BLaER1 treated with 17β-estradiol and CSF1 and Interleukin-3, amounts not matched to agents 10 nM and 100 nM (cell line): ENCODE measurements around the gene FLACC1.
"Not testable (repeated sequence)": the region's sequence is repeated elsewhere in the genome, so short reads cannot be mapped to it uniquely, and the experiment has no call there.

ENCODE experiments used
- H3K27ac ChIP-seq, 11 experiments: shearing (Covaris generic); formaldehyde crosslinking; 2 replicates each; pipeline ENCODE4 v1.8.1; 2022
- H3K27me3 ChIP-seq, 11 experiments: shearing (Covaris generic); formaldehyde crosslinking; 2 replicates each; pipeline ENCODE4 v1.8.1; 2022
- H3K36me3 ChIP-seq, 11 experiments: shearing (Covaris generic); formaldehyde crosslinking; 2 replicates each; pipeline ENCODE4 v1.8.1; 2022
- H3K4me1 ChIP-seq, 10 experiments: shearing (Covaris generic); formaldehyde crosslinking; 2 replicates each; pipeline ENCODE4 v1.8.1; 2022
- H3K4me2 ChIP-seq, 11 experiments: shearing (Covaris generic); formaldehyde crosslinking; 2 replicates each; pipeline ENCODE4 v1.8.1; 2022
- H3K4me3 ChIP-seq, 10 experiments: shearing (Covaris generic); formaldehyde crosslinking; 2 replicates each; pipeline ENCODE4 v1.8.1; 2022
- H3K9ac ChIP-seq, 11 experiments: shearing (Covaris generic); formaldehyde crosslinking; 2 replicates each; pipeline ENCODE4 v1.8.1; 2022
- H3K9me3 ChIP-seq, 11 experiments: shearing (Covaris generic); formaldehyde crosslinking; replicated peaks in 1 of 11; 2 replicates each; pipeline ENCODE4 v1.8.1; 2022
- H4K20me1 ChIP-seq, 11 experiments: shearing (Covaris generic); formaldehyde crosslinking; 2 replicates each; pipeline ENCODE4 v1.8.1; 2022
- Cebpa-rat ChIP-seq, 11 experiments: shearing (Covaris generic); IDR thresholded peaks; 2 replicates each; pipeline ENCODE4 v1.8.1; 2022

The FLACC1 gene

DNA sequence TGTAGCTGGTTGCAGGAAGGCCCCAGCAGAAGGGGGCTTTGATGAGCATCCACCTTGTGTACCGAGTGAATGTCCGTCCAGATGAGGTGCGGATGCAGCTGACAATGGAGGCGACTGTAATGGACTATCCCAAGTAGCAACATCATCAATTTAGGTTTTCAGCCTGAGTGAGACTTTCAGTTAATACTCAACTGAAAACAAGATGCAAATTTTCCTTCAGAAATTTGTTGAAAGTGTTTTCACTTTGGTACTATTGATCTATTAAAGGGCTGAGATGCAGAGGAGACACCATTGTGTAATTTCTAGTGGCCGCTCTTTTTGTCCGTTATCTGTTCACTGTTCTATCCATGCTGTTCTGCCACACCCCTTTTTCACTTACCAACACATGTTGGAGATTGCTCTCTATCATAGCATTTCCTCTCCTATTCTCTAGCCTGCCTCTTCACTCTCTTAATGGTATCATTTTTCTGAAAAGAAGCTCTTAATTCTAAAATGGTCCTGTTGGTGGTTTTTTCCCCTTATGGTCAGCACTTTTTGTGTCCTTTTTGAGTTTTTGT is 108.8 kb downstream of the FLACC1 start:
- Histone ChIP-seq H3K27ac (no peak overlapping the region), H4K20me1 (no peaks in the 10 kb centered on the region), H3K4me1 (peaks cover 31 to 62% (median 55%) of the 10 kb centered on the region in 10 experiments), H3K4me2 (peak overlapping the region in 1 of 11 experiments; percentile 30; a peak in 1 of 22 replicates), H3K9ac (no peak overlapping the region), H3K36me3 (peaks cover 0 to 35% (median 14%) of the 10 kb centered on the region in 11 experiments; a peak in 10 of 22 replicates), H3K27me3 (no peaks in the 10 kb centered on the region), H3K9me3 (peaks cover 0 to 27% (median 9%) of the 10 kb centered on the region in 11 experiments; a peak in 10 of 22 replicates), H3K4me3 (no peak overlapping the region)
- no peak for TF ChIP-seq Cebpa-rat (IDR thresholded peaks at IDR 0.05)

DNA sequence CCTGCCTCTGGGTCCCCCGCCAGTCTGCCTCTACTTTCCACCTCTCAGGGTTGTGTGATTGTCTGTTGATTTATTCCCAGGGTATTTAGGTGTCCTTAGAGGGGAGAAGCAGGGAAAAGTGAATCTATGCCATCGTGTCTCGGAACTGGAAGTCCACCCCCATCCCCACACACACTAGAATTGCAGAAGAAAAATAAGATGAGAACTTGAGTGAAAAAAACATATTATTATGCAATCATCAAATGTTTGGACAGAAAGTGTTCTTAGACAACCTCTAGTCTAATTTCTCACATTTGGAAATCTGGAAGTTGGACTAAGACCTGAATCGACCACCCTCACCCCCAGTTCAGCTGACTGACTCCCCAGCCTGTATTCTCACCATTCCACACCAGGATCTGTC is 110.9 kb downstream of the FLACC1 start:
- Histone ChIP-seq H3K36me3 (peaks cover 0 to 44% (median 23%) of the 10 kb centered on the region in 11 experiments; a peak in 13 of 22 replicates), H3K9ac (peak overlapping the region in 1 of 11 experiments; percentile 17; a peak in 1 of 22 replicates), H3K4me3 (no peak overlapping the region), H3K27ac (peak overlapping the region in 5 of 11 experiments; percentile 24 to 57 (median 41); a peak in 4 of 22 replicates), H3K4me1 (peaks cover 34 to 55% (median 48%) of the 10 kb centered on the region in 10 experiments), H3K9me3 (peaks cover 0 to 30% (median 20%) of the 10 kb centered on the region in 11 experiments; a peak in 18 of 22 replicates), H3K4me2 (peak overlapping the region in 7 of 11 experiments; percentile 1 to 64 (median 40); a peak in 6 of 22 replicates), H3K27me3 (no peaks in the 10 kb centered on the region), H4K20me1 (no peaks in the 10 kb centered on the region)
- TF ChIP-seq Cebpa-rat (IDR thresholded peaks at IDR 0.05): peak in 5 of 11 experiments; percentile 9 to 63 (median 19); a peak in 4 of 22 replicates

DNA sequence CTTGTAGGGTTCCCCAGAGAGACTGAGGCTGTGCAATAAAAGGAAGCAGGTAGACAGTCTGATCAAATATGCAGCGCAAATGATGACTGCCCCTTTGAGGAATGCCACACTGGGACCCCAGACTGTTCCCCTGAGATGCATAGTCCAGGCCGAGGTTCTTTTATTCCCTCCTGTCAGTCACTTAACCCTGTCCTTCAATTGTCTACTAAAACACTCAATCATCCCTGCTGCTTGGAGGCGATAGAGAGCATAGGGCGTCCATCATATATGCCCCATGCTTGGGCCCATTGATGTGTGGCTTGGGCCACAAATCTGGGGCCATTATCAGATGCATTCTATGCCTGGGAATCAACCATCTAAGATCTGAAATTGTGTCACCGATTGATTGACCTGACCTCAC is 112.3 kb downstream of the FLACC1 start:
- H3K27ac ChIP-seq: peak overlapping the region in 6 of 11 experiments; percentile 25 to 55 (median 38); a peak in 10 of 22 replicates
- no peaks in the 10 kb centered on the region for H3K27me3 ChIP-seq
- H3K9me3 ChIP-seq: peaks cover 0 to 32% (median 24%) of the 10 kb centered on the region in 11 experiments; a peak in 19 of 22 replicates
- H3K36me3 ChIP-seq: peaks cover 0 to 49% (median 29%) of the 10 kb centered on the region in 11 experiments; a peak in 18 of 22 replicates
- no peak for TF ChIP-seq Cebpa-rat (IDR thresholded peaks at IDR 0.05)
- H3K9ac ChIP-seq: no peak overlapping the region
- H3K4me3 ChIP-seq: no peak overlapping the region
- H3K4me2 ChIP-seq: peak overlapping the region in 10 of 11 experiments; percentile 0 to 64 (median 56); a peak in 18 of 22 replicates
- peaks cover 33 to 57% (median 47%) of the 10 kb centered on the region in 10 experiments for H3K4me1 ChIP-seq
- no peaks in the 10 kb centered on the region for H4K20me1 ChIP-seq

DNA sequence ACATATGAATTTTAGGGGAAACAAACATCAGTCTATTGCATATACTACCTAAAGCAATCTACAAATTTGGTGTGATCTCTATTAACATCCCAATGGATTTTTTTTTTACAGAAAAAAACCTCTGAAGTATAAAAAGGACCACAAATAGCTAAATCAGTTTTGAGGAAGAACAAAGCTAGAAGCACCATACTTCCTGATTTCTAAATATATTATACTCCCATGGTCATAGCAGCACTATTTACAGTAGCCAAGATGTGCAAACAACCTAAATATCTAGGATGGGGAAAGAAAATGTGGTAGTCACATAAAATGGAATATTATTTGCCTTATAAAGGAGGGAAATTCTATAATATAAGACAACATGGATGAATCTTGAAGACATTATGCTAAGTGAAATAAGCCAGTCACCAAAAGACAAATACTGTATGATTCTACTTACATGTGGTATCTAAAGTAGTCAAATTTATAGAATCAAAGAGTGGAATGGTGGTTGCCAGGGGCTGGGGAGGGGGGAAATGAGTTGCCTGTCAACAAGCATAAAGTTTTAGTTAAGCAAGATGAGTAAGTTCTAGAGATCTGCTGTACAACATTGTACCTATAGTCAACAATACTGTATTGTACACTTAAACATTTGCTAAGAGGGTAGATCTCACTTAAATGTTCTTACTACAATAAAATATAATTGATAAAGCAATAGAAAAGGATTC is 114.4 kb downstream of the FLACC1 start:
- no peaks in the 10 kb centered on the region for H3K27me3 ChIP-seq
- no peak for TF ChIP-seq Cebpa-rat (IDR thresholded peaks at IDR 0.05)
- no peak overlapping the region for H3K9ac ChIP-seq
- H3K36me3 ChIP-seq: peaks cover 0 to 53% (median 32%) of the 10 kb centered on the region in 11 experiments; a peak in 18 of 22 replicates
- no peak overlapping the region for H3K4me3 ChIP-seq
- peak overlapping the region in 10 of 11 experiments; percentile 23 to 67 (median 42); a peak in 20 of 22 replicates for H3K4me2 ChIP-seq
- H3K9me3 ChIP-seq: peaks cover 0 to 36% (median 32%) of the 10 kb centered on the region in 11 experiments; a peak in 19 of 22 replicates
- peaks cover 38 to 73% (median 60%) of the 10 kb centered on the region in 10 experiments for H3K4me1 ChIP-seq
- H4K20me1 ChIP-seq: no peaks in the 10 kb centered on the region
- H3K27ac ChIP-seq: peak overlapping the region in 2 of 11 experiments; percentile 11 to 14; a peak in 3 of 22 replicates

DNA sequence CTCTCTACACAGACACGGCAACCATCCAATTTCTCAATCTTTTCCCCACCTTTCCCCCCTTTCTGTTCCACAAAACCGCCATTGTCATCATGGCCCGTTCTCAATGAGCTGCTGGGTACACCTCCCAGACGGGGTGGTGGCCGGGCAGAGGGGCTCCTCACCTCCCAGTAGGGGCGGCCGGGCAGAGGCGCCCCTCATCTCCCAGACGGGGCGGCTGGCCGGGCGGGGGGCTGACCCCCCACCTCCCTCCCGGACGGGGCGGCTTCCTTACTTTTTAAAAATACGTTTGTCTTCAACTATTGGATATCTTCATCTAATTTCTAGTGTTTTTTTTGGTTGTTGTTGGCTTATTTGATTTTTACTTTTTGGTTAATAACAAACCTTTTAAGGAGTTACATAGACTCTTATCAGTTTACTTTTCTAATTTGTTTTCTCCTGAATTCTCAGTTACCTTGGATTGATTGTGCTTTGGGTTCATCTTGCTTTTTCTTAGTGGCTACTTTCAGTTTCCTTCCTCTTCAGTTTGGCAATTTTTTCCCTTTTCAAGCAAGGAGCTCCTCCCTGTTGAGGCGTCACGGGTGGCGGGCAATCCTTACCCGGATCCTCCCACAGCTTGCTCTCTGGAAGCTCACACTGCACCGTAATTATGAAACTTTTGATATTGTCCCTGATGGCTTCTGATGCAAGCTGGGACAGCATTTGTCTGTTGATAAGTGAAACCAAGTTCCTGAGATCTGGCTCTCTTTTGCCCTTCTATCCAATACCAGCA is 117.8 kb downstream of the FLACC1 start:
- peaks cover 39 to 83% (median 62%) of the 10 kb centered on the region in 10 experiments for H3K4me1 ChIP-seq
- peaks cover 0 to 36% (median 32%) of the 10 kb centered on the region in 11 experiments; a peak in 19 of 22 replicates for H3K9me3 ChIP-seq
- H4K20me1 ChIP-seq, H3K9ac ChIP-seq, H3K27me3 ChIP-seq: not testable (repeated sequence)
- peak overlapping the region in 6 of 11 experiments; percentile 15 to 66 (median 32); a peak in 11 of 22 replicates for H3K4me2 ChIP-seq
- peak overlapping the region in 6 of 11 experiments; percentile 1 to 41 (median 21); a peak in 6 of 22 replicates for H3K27ac ChIP-seq
- H3K36me3 ChIP-seq: peaks cover 0 to 49% (median 32%) of the 10 kb centered on the region in 11 experiments; a peak in 18 of 22 replicates
- 0 out of 20 replicates have a peak overlapping the region, but pooled peaks of 1 of the 10 experiments have one; percentile 2 for H3K4me3 ChIP-seq
